Mesenchymal stem cell (in vitro differentiated cells and primary cell): ENCODE data around the gene ADAMTS14.
"Not testable (repeated sequence)": the region's sequence is repeated elsewhere in the genome, so short reads cannot be mapped to it uniquely, and the experiment has no call there.

ENCODE experiments used
- DNase-seq: peaks from one replicate; pipeline ENCODE4 v3.0.0-alpha.2; 2013
- H2AFZ ChIP-seq: one replicate; pipeline ENCODE4 v1.6.1; 2013; ENCODE audit warnings: low read depth, mild to moderate bottlenecking, control low read depth, inconsistent platforms, low read length, moderate library complexity
- H2AK5ac ChIP-seq: 2 replicates; pipeline ENCODE4 v1.6.1; 2013; ENCODE audit warnings: low read length, moderate library complexity, mild to moderate bottlenecking, inconsistent platforms; ENCODE audit not compliant: severe bottlenecking
- H2BK120ac ChIP-seq: one replicate; pipeline ENCODE4 v1.6.1; 2013; ENCODE audit warnings: low read depth, mild to moderate bottlenecking, inconsistent platforms, low read length, moderate library complexity
- H2BK12ac ChIP-seq, 2 experiments: one replicate each; pipeline ENCODE4 v1.6.1; 2013; ENCODE audit warnings: inconsistent platforms in 2 of 2, low read length in 2 of 2, mild to moderate bottlenecking in 2 of 2, moderate library complexity in 2 of 2, control low read depth in 1 of 2
- H2BK15ac ChIP-seq: one replicate; pipeline ENCODE4 v1.6.1; 2013; ENCODE audit warnings: mild to moderate bottlenecking, low read depth, inconsistent platforms; ENCODE audit not compliant: poor library complexity, severe bottlenecking
- H2BK5ac ChIP-seq: 2 replicates; pipeline ENCODE4 v1.6.1; 2013; ENCODE audit warnings: low read depth, mild to moderate bottlenecking, low read length, control low read depth, inconsistent platforms; ENCODE audit not compliant: poor library complexity, severe bottlenecking
- H3K14ac ChIP-seq, 2 experiments: one replicate each; pipeline ENCODE4 v1.6.1; 2013; ENCODE audit warnings: inconsistent platforms in 2 of 2, low read length in 2 of 2, control low read depth in 1 of 2, mild to moderate bottlenecking in 1 of 2, moderate library complexity in 1 of 2
- H3K18ac ChIP-seq, 2 experiments: one replicate each; pipeline ENCODE4 v1.6.1; 2013; ENCODE audit warnings: inconsistent platforms in 2 of 2, low read length in 2 of 2, control low read depth in 1 of 2, low read depth in 1 of 2, mild to moderate bottlenecking in 1 of 2
- H3K23ac ChIP-seq, 2 experiments: one replicate each; pipeline ENCODE4 v1.6.1; 2013; ENCODE audit warnings: inconsistent platforms in 2 of 2, low read length in 2 of 2, mild to moderate bottlenecking in 2 of 2, moderate library complexity in 2 of 2, control low read depth in 1 of 2
- H3K27ac ChIP-seq: 2 replicates; pipeline ENCODE4 v1.5.1; 2013; ENCODE audit warnings: mild to moderate bottlenecking, moderate library complexity, low read length, control low read depth, inconsistent platforms; ENCODE audit not compliant: poor library complexity, severe bottlenecking
- H3K27me3 ChIP-seq, 2 experiments: 2 replicates each; pipeline versions ENCODE4 v1.6.1 to v1.7.0; 2013; ENCODE audit warnings: low read length in 2 of 2, mild to moderate bottlenecking in 2 of 2, moderate library complexity in 2 of 2, control low read depth in 1 of 2, inconsistent platforms in 1 of 2; ENCODE audit not compliant: control insufficient read depth in 1 of 2, insufficient read depth in 1 of 2
- H3K36me3 ChIP-seq, 2 experiments: 2 replicates each; pipeline versions ENCODE4 v1.6.1 to v1.7.0; 2013; ENCODE audit warnings: low read length in 2 of 2, control low read depth in 1 of 2, inconsistent platforms in 1 of 2, low read depth in 1 of 2, mild to moderate bottlenecking in 1 of 2; ENCODE audit not compliant: insufficient read depth in 2 of 2, control insufficient read depth in 1 of 2
- H3K4ac ChIP-seq, 2 experiments: one replicate each; pipeline ENCODE4 v1.6.1; 2013; ENCODE audit warnings: inconsistent platforms in 2 of 2, low read length in 2 of 2, mild to moderate bottlenecking in 2 of 2, moderate library complexity in 2 of 2, control low read depth in 1 of 2, low read depth in 1 of 2
- H3K4me1 ChIP-seq: 2 replicates; pipeline ENCODE4 v1.6.1; 2013; ENCODE audit warnings: low read depth, low read length, control low read depth; ENCODE audit not compliant: control insufficient read depth, insufficient read depth
- H3K4me2 ChIP-seq: 2 replicates; pipeline ENCODE4 v1.6.1; 2013; ENCODE audit warnings: low read length, mild to moderate bottlenecking, inconsistent platforms; ENCODE audit not compliant: poor library complexity, severe bottlenecking
- H3K4me3 ChIP-seq, 2 experiments: 2 replicates each; pipeline versions ENCODE4 v1.5.1 to v1.7.0; 2013; ENCODE audit warnings: low read length in 2 of 2, mild to moderate bottlenecking in 2 of 2, control low read depth in 1 of 2, low read depth in 1 of 2; ENCODE audit not compliant: insufficient read depth in 1 of 2
- H3K79me1 ChIP-seq: replicated peaks from 2 replicates; pipeline ENCODE4 v1.6.1; 2013; ENCODE audit warnings: mild to moderate bottlenecking, control low read depth, low read length, inconsistent platforms; ENCODE audit not compliant: poor library complexity, severe bottlenecking
- H3K9ac ChIP-seq: 2 replicates; pipeline ENCODE4 v1.7.0; 2013; ENCODE audit warnings: mild to moderate bottlenecking, low read length, moderate library complexity
- H3K9me3 ChIP-seq: 2 replicates; pipeline ENCODE4 v1.7.0; 2013; ENCODE audit warnings: mild to moderate bottlenecking, low read length; ENCODE audit not compliant: control insufficient read depth
- H4K8ac ChIP-seq: one replicate; pipeline ENCODE4 v1.6.1; 2013; ENCODE audit warnings: inconsistent platforms, mild to moderate bottlenecking, low read length, moderate library complexity
- H4K91ac ChIP-seq: one replicate; pipeline ENCODE4 v1.6.1; 2013; ENCODE audit warnings: mild to moderate bottlenecking, low read length, inconsistent platforms
- WGBS: methylation state at CpG from one replicate; pipeline ENCODE4 v1.1.7; 2013; ENCODE audit warnings: mixed read lengths; 5-methylcytosine and 5-hydroxymethylcytosine counted together

Gene ADAMTS14

DNA sequence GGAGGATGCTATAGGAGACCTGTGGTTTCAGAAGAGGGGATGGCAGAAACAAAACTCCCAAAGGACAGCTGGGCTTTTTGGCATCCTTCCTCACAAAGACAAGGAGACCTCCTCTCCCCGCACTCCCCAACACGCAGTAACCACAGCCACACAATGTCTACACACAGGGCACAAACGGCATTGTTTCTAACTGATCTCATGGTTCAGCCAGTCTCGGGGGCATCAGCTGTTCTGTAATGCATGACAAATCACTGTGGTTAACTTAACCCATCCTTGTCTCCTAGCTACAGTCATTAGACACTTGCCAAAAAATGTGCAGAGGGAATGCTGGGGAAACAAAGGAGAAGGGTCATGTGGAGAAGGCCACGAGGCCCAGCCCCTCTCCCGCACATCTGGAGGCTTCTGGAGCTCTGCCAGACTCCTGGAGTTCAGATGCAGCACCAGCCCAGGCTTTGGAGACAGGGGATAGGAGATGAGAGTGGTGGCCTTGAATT is 7.6 kb upstream of the ADAMTS14 start:
- Histone ChIP-seq H2BK15ac (no peak overlapping the region), H3K23ac (no peak overlapping the region), H4K91ac (peak overlapping the region; percentile 35), H2BK5ac (peak overlapping the region; percentile 97), H3K4me2 (no peak overlapping the region), H2AK5ac (peak overlapping the region; percentile 98), H2BK120ac (no peak overlapping the region), H2BK12ac (peak overlapping the region in 1 of 2 experiments; percentile 49), H3K18ac (peak overlapping the region; percentile 28 to 48), H3K14ac (no peak overlapping the region), H3K36me3 (no peaks in the 10 kb centered on the region), H3K9ac (peak overlapping the region; percentile 83), H3K27me3 (no peaks in the 10 kb centered on the region), H3K4me1 (peaks cover 17% of the 10 kb centered on the region), H3K27ac (peak overlapping the region; percentile 95), H2AFZ (no peak overlapping the region), H3K79me1 (peaks cover 2% of the 10 kb centered on the region), H3K9me3 (no peaks in the 10 kb centered on the region), H3K4ac (no peak overlapping the region), H4K8ac (no peak overlapping the region), H3K4me3 (peak overlapping the region in 1 of 2 experiments; percentile 4)
- peak; percentile 95 for DNase-seq
- 12% methylated on average over 6 of the region's 6 CpGs for WGBS

DNA sequence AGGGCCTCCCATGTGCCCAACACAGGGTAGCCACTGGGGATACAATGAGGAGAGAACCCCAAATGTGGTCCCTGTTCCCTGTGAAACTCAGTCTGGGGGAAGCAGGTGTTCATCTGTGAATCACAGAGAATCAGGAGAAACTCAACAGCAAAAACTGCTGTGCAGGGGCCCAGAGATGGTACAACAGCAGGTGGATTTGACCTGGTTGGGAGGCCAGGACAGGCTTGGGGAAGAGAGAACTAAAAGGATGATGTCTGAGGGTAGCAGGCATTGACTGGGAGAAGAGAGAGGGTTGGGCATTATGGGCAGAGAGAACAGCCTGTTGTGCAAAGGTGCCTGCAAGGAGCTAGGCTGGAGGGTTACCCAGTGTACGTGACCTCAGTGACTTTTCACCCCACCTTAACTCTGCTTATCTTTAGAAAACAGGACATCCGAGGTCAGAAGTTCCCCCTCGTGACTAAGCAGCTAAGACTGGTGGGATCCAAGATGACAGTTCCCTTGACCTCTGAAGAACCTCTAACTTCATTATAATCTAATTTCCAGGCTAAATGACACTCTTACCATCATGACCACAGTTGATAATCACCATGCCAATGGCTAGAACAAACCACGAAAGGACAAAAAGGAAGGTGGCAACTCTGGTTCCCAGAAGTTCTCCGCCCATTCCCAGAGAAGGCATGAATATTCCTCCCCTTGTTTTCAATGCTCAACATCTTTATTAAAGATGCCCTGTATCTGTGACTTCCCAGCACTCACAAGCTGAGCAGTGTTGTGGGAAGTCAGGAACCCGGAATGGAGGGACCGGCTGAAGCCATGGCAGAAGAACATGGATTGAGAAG is 5.1 kb upstream of the ADAMTS14 start:
- no peak overlapping the region for H4K91ac ChIP-seq
- H3K18ac ChIP-seq: no peak overlapping the region
- H2AFZ ChIP-seq: no peak overlapping the region
- H3K9me3 ChIP-seq: no peaks in the 10 kb centered on the region
- no peak overlapping the region for H3K4me3 ChIP-seq
- H3K27me3 ChIP-seq: no peaks in the 10 kb centered on the region
- no peaks in the 10 kb centered on the region for H3K36me3 ChIP-seq
- H3K4me2 ChIP-seq: no peak overlapping the region
- no peak overlapping the region for H2BK12ac ChIP-seq
- no peak overlapping the region for H2BK120ac ChIP-seq
- H4K8ac ChIP-seq: no peak overlapping the region
- H3K4me1 ChIP-seq: peaks cover 24% of the 10 kb centered on the region
- H2AK5ac ChIP-seq: peak overlapping the region; percentile 37
- H3K9ac ChIP-seq: no peak overlapping the region
- H2BK15ac ChIP-seq: no peak overlapping the region
- H3K27ac ChIP-seq: no peak overlapping the region
- WGBS: 87% methylated on average over 7 of the region's 7 CpGs
- no peak overlapping the region for H2BK5ac ChIP-seq
- DNase-seq: no peak
- H3K4ac ChIP-seq: no peak overlapping the region
- H3K14ac ChIP-seq: no peak overlapping the region
- H3K23ac ChIP-seq: no peak overlapping the region
- peaks cover 2% of the 10 kb centered on the region for H3K79me1 ChIP-seq

DNA sequence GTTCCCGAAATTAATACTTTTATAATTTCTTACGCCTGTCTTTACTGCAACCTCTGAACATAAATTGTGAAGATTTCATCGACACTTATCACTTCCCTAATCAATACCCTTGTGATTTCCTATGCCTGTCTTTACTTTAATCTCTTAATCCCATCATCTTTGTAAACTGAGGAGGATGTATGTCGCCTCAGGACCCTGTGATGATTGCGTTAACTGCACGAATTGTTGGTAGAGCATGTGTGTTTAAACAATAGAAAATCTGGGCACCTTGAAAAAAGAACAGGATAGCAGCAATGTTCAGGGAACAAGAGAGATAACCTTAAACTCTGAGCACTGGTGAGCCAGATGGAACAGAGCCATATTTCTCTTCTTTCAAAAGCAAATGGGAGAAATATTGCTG is 4.5 kb upstream of the ADAMTS14 start:
- not testable (repeated sequence) for H3K4me3 ChIP-seq, H3K4ac ChIP-seq, H2AFZ ChIP-seq, H2AK5ac ChIP-seq, DNase-seq, H3K27ac ChIP-seq, H2BK120ac ChIP-seq, H3K79me1 ChIP-seq, H3K18ac ChIP-seq, H3K36me3 ChIP-seq, H3K14ac ChIP-seq, H3K23ac ChIP-seq, H3K9ac ChIP-seq, H2BK5ac ChIP-seq, H2BK12ac ChIP-seq, H4K8ac ChIP-seq, H4K91ac ChIP-seq, H3K27me3 ChIP-seq, H3K9me3 ChIP-seq, H3K4me2 ChIP-seq, H2BK15ac ChIP-seq
- H3K4me1 ChIP-seq: peaks cover 24% of the 10 kb centered on the region
- 99% methylated on average over 5 of the region's 6 CpGs for WGBS

DNA sequence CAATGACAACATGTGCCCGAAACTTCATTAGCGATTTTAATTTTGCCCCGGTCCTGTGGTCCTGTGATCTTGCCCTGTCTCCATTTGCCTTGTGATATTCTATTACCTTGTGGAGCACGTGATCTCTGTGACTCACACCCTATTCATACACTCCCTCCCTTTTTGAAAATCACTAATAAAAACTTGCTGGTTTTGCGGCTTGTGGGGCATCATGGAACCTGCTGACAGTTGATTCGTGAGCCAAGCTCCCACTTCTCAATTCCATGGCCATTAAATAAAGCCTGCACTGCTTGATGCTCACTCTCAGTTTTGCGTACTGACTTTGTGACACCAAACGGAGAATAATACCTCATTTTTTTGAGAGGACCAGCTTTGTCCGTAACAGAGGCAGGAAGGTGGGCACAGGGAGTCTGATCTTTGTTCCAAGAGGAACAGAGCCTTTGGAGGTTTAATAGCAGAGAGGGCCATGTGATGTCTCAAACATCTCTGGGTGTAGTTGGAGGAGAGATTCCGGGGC is 3.8 kb upstream of the ADAMTS14 start:
- peak overlapping the region; percentile 98 for H2AK5ac ChIP-seq
- no peak overlapping the region for H4K8ac ChIP-seq
- no peak overlapping the region for H3K4me3 ChIP-seq
- no peak overlapping the region for H2BK15ac ChIP-seq
- H2AFZ ChIP-seq: no peak overlapping the region
- H3K4me2 ChIP-seq: no peak overlapping the region
- no peak overlapping the region for H4K91ac ChIP-seq
- no peak overlapping the region for H2BK120ac ChIP-seq
- H3K9ac ChIP-seq: no peak overlapping the region
- H3K79me1 ChIP-seq: peaks cover 2% of the 10 kb centered on the region
- no peaks in the 10 kb centered on the region for H3K9me3 ChIP-seq
- WGBS: 89% methylated on average over 10 of the region's 10 CpGs
- H3K23ac ChIP-seq: no peak overlapping the region
- no peak overlapping the region for H2BK12ac ChIP-seq
- no peak overlapping the region for H3K27ac ChIP-seq
- no peaks in the 10 kb centered on the region for H3K27me3 ChIP-seq
- H3K18ac ChIP-seq: no peak overlapping the region
- H3K36me3 ChIP-seq: no peaks in the 10 kb centered on the region
- H3K14ac ChIP-seq: no peak overlapping the region
- H3K4ac ChIP-seq: no peak overlapping the region
- H2BK5ac ChIP-seq: no peak overlapping the region
- DNase-seq: no peak
- peaks cover 27% of the 10 kb centered on the region for H3K4me1 ChIP-seq
